Measurements from ENCODE around the gene SFMBT2. TPM values are rescaled to one million over a fixed set of nuclear protein-coding genes. Genes with fewer than 3 reads are reported as not detected.

The SFMBT2 gene
- polyA plus RNA-seq, 2 of the 4 experiments (the other 2 are of a cell fraction), result 9.6 to 10.2 TPM

DNA sequence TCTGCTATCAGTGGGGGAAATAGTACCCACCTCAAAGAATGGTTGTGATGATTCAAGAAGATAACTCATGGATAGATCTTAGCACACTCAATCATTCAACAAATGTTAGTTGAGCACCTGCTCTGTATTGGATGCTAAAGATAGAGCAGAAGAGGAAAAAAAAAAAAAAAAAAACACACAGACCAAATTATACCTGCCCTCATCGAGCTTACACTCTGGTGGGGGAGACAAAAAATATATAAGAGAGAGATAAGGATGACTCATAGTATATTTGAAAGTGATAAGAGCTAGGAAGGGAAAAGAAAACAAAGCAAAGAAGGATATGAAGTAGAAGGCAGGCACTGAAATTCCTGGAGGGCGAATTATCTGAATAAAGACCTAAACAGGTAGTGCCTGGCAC, 258.5 kb downstream of the SFMBT2 start:
- Histone ChIP-seq H3K27ac (no peak overlapping the region), H3K4me1 (0 out of 3 replicates have a peak, but pooled peaks cover 3% of the 10 kb centered on the region), H3K9me3 (no peaks in the 10 kb centered on the region), H3K4me3 (no peak overlapping the region), H3K4me2 (no peak overlapping the region)
- CTCF ChIA-PET, result interaction anchor here (1.1 to 1.6 kb wide), 3 partner anchors 97 to 265 kb away, joined by 3 to 5 read pairs (median 4); no protein-coding TSS in a partner anchor
- TF ChIP-seq, protein P1, sequence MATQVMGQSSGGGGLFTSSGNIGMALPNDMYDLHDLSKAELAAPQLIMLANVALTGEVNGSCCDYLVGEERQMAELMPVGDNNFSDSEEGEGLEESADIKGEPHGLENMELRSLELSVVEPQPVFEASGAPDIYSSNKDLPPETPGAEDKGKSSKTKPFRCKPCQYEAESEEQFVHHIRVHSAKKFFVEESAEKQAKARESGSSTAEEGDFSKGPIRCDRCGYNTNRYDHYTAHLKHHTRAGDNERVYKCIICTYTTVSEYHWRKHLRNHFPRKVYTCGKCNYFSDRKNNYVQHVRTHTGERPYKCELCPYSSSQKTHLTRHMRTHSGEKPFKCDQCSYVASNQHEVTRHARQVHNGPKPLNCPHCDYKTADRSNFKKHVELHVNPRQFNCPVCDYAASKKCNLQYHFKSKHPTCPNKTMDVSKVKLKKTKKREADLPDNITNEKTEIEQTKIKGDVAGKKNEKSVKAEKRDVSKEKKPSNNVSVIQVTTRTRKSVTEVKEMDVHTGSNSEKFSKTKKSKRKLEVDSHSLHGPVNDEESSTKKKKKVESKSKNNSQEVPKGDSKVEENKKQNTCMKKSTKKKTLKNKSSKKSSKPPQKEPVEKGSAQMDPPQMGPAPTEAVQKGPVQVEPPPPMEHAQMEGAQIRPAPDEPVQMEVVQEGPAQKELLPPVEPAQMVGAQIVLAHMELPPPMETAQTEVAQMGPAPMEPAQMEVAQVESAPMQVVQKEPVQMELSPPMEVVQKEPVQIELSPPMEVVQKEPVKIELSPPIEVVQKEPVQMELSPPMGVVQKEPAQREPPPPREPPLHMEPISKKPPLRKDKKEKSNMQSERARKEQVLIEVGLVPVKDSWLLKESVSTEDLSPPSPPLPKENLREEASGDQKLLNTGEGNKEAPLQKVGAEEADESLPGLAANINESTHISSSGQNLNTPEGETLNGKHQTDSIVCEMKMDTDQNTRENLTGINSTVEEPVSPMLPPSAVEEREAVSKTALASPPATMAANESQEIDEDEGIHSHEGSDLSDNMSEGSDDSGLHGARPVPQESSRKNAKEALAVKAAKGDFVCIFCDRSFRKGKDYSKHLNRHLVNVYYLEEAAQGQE (IDR thresholded peaks at IDR 0.05), result no peak
- TF ChIP-seq PHF8 (IDR thresholded peaks at IDR 0.05; ENCODE audit: borderline replicate concordance, low read depth), result no peak
- no peak for TF ChIP-seq JUN (IDR thresholded peaks at IDR 0.05)
- no peak for TF ChIP-seq POLR2A (IDR thresholded peaks at IDR 0.05; ENCODE audit: low read length)
- no peak for TF ChIP-seq EP300 (IDR thresholded peaks at IDR 0.05)
- TF ChIP-seq MAFK (IDR thresholded peaks at IDR 0.05; ENCODE audit: partially characterized antibody), result no peak
- TF ChIP-seq, protein P2, sequence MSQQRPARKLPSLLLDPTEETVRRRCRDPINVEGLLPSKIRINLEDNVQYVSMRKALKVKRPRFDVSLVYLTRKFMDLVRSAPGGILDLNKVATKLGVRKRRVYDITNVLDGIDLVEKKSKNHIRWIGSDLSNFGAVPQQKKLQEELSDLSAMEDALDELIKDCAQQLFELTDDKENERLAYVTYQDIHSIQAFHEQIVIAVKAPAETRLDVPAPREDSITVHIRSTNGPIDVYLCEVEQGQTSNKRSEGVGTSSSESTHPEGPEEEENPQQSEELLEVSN (IDR thresholded peaks at IDR 0.05; ENCODE audit: borderline replicate concordance, low read depth), result no peak
- TF ChIP-seq, protein P3, sequence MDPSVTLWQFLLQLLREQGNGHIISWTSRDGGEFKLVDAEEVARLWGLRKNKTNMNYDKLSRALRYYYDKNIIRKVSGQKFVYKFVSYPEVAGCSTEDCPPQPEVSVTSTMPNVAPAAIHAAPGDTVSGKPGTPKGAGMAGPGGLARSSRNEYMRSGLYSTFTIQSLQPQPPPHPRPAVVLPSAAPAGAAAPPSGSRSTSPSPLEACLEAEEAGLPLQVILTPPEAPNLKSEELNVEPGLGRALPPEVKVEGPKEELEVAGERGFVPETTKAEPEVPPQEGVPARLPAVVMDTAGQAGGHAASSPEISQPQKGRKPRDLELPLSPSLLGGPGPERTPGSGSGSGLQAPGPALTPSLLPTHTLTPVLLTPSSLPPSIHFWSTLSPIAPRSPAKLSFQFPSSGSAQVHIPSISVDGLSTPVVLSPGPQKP (IDR thresholded peaks at IDR 0.05; ENCODE audit: low read depth, low read length), result no peak
- TF ChIP-seq POLR2AphosphoS2 (conservative IDR thresholded peaks at IDR 0.05; ENCODE audit: low read length), result no peak
- no peak for TF ChIP-seq ZNF302 (CRISPR knock-in tag; IDR thresholded peaks at IDR 0.05)
- TF ChIP-seq ESRRA (IDR thresholded peaks at IDR 0.05; ENCODE audit: borderline replicate concordance, low read length), result no peak
- TF ChIP-seq PBX3 (IDR thresholded peaks at IDR 0.05), result no peak
- TF ChIP-seq FOXS1 (CRISPR knock-in tag; IDR thresholded peaks at IDR 0.05), result no peak
- TF ChIP-seq HEYL (CRISPR knock-in tag; IDR thresholded peaks at IDR 0.05), result no peak
- no peak for TF ChIP-seq MAX (IDR thresholded peaks at IDR 0.05)
- TF ChIP-seq FOSB (CRISPR knock-in tag; IDR thresholded peaks at IDR 0.05), result no peak
- no peak for TF ChIP-seq CEBPB (IDR thresholded peaks at IDR 0.05)
- no peak; the same call in 1 of the 2 replicates for TF ChIP-seq NFE2L2 (conservative IDR thresholded peaks at IDR 0.05; ENCODE audit: low read length)
- TF ChIP-seq SREBF2 (IDR thresholded peaks at IDR 0.05), result no peak
- TF ChIP-seq KDM1A (IDR thresholded peaks at IDR 0.05; ENCODE audit: low read depth), result no peak
- ATAC-seq, result no peak
- POLR2A ChIA-PET, result no interaction called here
- WGBS (ENCODE audit: missing lambda C conversion rate), result 24% methylated on average over 2 of the region's 2 CpGs
- FAIRE-seq, result no peak
- DNase-seq (ENCODE audit: low read depth in 1 of 2, low spot score in 1 of 2), result no peak

- TF ChIP-seq HDAC2 (IDR thresholded peaks at IDR 0.05), result no peak
- TF ChIP-seq ZSCAN20 (CRISPR knock-in tag; IDR thresholded peaks at IDR 0.05), result no peak
- TF ChIP-seq PBX3 (IDR thresholded peaks at IDR 0.05), result no peak
- no peak for TF ChIP-seq FOSL2 (IDR thresholded peaks at IDR 0.05)
- no peak for TF ChIP-seq FOSL2 (CRISPR knock-in tag; IDR thresholded peaks at IDR 0.05)
- no peak for TF ChIP-seq SREBF2 (IDR thresholded peaks at IDR 0.05)
- no peak for TF ChIP-seq MAX (IDR thresholded peaks at IDR 0.05)
- no peak for TF ChIP-seq EP300 (IDR thresholded peaks at IDR 0.05)
- no peak for TF ChIP-seq CTCF (IDR thresholded peaks at IDR 0.05)
- TF ChIP-seq HOXB5 (CRISPR knock-in tag; IDR thresholded peaks at IDR 0.05), result no peak
- no peak for TF ChIP-seq FOXS1 (CRISPR knock-in tag; IDR thresholded peaks at IDR 0.05)
- no peak for TF ChIP-seq CHD4 (IDR thresholded peaks at IDR 0.05; ENCODE audit: borderline replicate concordance)
- TF ChIP-seq JUNB (IDR thresholded peaks at IDR 0.05), result no peak
- no peak for TF ChIP-seq RARB (CRISPR knock-in tag; IDR thresholded peaks at IDR 0.05)
- TF ChIP-seq KDM5A (IDR thresholded peaks at IDR 0.05), result no peak
- Histone ChIP-seq H3K4me3 (no peak overlapping the region), H3K9me3 (no peaks in the 10 kb centered on the region), H3K4me2 (no peak overlapping the region), H3K4me1 (0 out of 3 replicates have a peak, but pooled peaks cover 3% of the 10 kb centered on the region), H3K27ac (no peak overlapping the region)
- ATAC-seq (no peak), DNase-seq (ENCODE audit: low read depth in 1 of 2, low spot score in 1 of 2) (no peak), FAIRE-seq (no peak)
- ChIA-PET POLR2A (interaction anchor here (0.7 kb wide), 1 partner anchor 11 kb away, joined by 8 read pairs; no protein-coding TSS in a partner anchor), CTCF (interaction anchor here (1.6 kb wide), 1 partner anchor 266 kb away, joined by 5 read pairs; no protein-coding TSS in a partner anchor)
- WGBS (ENCODE audit: missing lambda C conversion rate), result 24% methylated on average over 4 of the region's 4 CpGs
Observed at GRCh38 chr10:7151538-7151937, 259.3 kb downstream of the SFMBT2 start.
